HCT116 (cell line): ENCODE data around the gene ALDH1A2. TPM values are rescaled to one million over a fixed set of nuclear protein-coding genes. Genes with fewer than 3 reads are reported as not detected.

Source experiments
- ATAC-seq: fragments of 200-7000 bp; cut with Tn5 transposase; 2 replicates; pipeline ENCODE4 v1.9.1; 2020; ENCODE audit warnings: mild to moderate bottlenecking, moderate library complexity
- BruUV-seq: library from RNA; stranded (reverse); fragments of 400-500 nt; replicated peaks from 2 replicates; lab custom pipeline; 2021; lab: Mats Ljungman, UMichigan
- CTCF ChIA-PET: fragments of 300-600 bp; sonication (Branson Sonifier 250); formaldehyde crosslinking; loops from one replicate; lab custom pipeline; 2021; ENCODE audit warnings: antibody characterized with exemption; lab: Charles Lee
- POLR2A ChIA-PET: fragments of 300-600, 350-600 bp; sonication (Branson Sonifier 250); formaldehyde crosslinking; loops from one replicate; lab custom pipeline; 2021; ENCODE audit warnings: antibody characterized with exemption; lab: Charles Lee
- RAD21 ChIA-PET, 2 experiments: fragments of 300-600 bp; sonication (Branson Sonifier 250); formaldehyde crosslinking; loops; one replicate each; lab custom pipeline; 2023; ENCODE audit warnings: low total read pairs in 2 of 2; ENCODE audit not compliant: uncharacterized antibody in 2 of 2, unreplicated experiment in 2 of 2, low non-redundant PET in 1 of 2; lab: Charles Lee
- DNase-seq: peaks from one replicate; pipeline ENCODE4 v3.0.0-alpha.2; 2010; ENCODE audit warnings: low read depth, low spot score
- H2AFZ ChIP-seq: fragments of 200-600 bp; shearing (Covaris generic), sonication (generic); 2 replicates; pipeline ENCODE4 v1.6.1; 2017; ENCODE audit warnings: low read depth, mixed run types, mixed read lengths, antibody characterized with exemption, low read length; ENCODE audit not compliant: poor library complexity, severe bottlenecking
- H3K27ac ChIP-seq: 2 replicates; pipeline ENCODE4 v1.5.1; 2012; ENCODE audit warnings: low read depth, low read length
- H3K27me3 ChIP-seq: fragments of 200-600 bp; sonication (generic); 2 replicates; pipeline ENCODE4 v1.6.1; 2016; ENCODE audit warnings: mixed run types, low read length, mixed read lengths; ENCODE audit not compliant: insufficient read depth
- H3K36me3 ChIP-seq, 2 experiments: fragments of 200-500 bp in 1 of 2; fragments of 200-600 bp in 1 of 2; sonication (Bioruptor generic) in 1 of 2; sonication (generic) in 1 of 2; 2 replicates each; pipeline versions ENCODE4 v1.5.1 to v1.6.1; 2014 to 2016; ENCODE audit warnings: low read length in 2 of 2, inconsistent platforms in 1 of 2, mixed read lengths in 1 of 2, mixed run types in 1 of 2; ENCODE audit not compliant: insufficient read depth in 2 of 2, control insufficient read depth in 1 of 2
- H3K4me1 ChIP-seq, 2 experiments: fragments of 200-600 bp in 1 of 2; sonication (generic) in 1 of 2; 2 replicates each; pipeline versions ENCODE4 v1.5.1 to v1.6.1; 2012 to 2017; ENCODE audit warnings: low read length in 2 of 2, inconsistent platforms in 1 of 2, mild to moderate bottlenecking in 1 of 2, mixed read lengths in 1 of 2, mixed run types in 1 of 2, moderate library complexity in 1 of 2; ENCODE audit not compliant: insufficient read depth in 2 of 2, control insufficient read depth in 1 of 2
- H3K4me2 ChIP-seq: fragments of 200-600 bp; sonication (generic); 2 replicates; pipeline ENCODE4 v1.6.1; 2017; ENCODE audit warnings: mixed run types, low read length, mixed read lengths
- H3K4me3 ChIP-seq, 2 experiments: fragments of 200-600 bp in 1 of 2; sonication (generic) in 1 of 2; replicated peaks in 1 of 2; 2 replicates each; pipeline ENCODE4 v1.5.1; 2011 to 2016; ENCODE audit warnings: low read length in 2 of 2, control low read depth in 1 of 2, low read depth in 1 of 2, mild to moderate bottlenecking in 1 of 2, mixed read lengths in 1 of 2, mixed run types in 1 of 2
- H3K79me2 ChIP-seq: fragments of 200-600 bp; sonication (generic); 2 replicates; pipeline ENCODE4 v1.6.1; 2017; ENCODE audit warnings: mild to moderate bottlenecking, mixed run types, low read length, moderate library complexity, mixed read lengths; ENCODE audit not compliant: insufficient read depth
- H3K9ac ChIP-seq: fragments of 200-600 bp; sonication (generic); 2 replicates; pipeline ENCODE4 v1.6.1; 2016; ENCODE audit warnings: low read length, mixed read lengths
- H3K9me2 ChIP-seq: fragments of 200-600 bp; sonication (generic), shearing (Covaris generic); 2 replicates; pipeline ENCODE4 v1.6.1; 2017; ENCODE audit warnings: mixed run types, mild to moderate bottlenecking, moderate library complexity; ENCODE audit not compliant: insufficient read depth
- H3K9me3 ChIP-seq, 2 experiments: fragments of 200-500 bp in 1 of 2; fragments of 200-600 bp in 1 of 2; sonication (Bioruptor generic) in 1 of 2; sonication (generic) in 1 of 2; 2 replicates each; pipeline ENCODE4 v1.6.1; 2014 to 2017; ENCODE audit warnings: low read length in 2 of 2, mixed read lengths in 2 of 2, inconsistent platforms in 1 of 2, low read depth in 1 of 2, mild to moderate bottlenecking in 1 of 2, mixed run types in 1 of 2, moderate library complexity in 1 of 2; ENCODE audit not compliant: control insufficient read depth in 1 of 2, insufficient read depth in 1 of 2
- H4K20me1 ChIP-seq: fragments of 200-600 bp; sonication (generic), shearing (Covaris generic); 2 replicates; pipeline ENCODE4 v1.6.1; 2017; ENCODE audit warnings: mixed run types, mild to moderate bottlenecking, moderate library complexity; ENCODE audit not compliant: insufficient read depth
- CEBPB ChIP-seq: IDR thresholded peaks from 2 replicates; pipeline ENCODE4 v1.6.1; 2012; ENCODE audit warnings: low read depth
- EGR1 ChIP-seq: IDR thresholded peaks from 2 replicates; pipeline ENCODE4 v1.6.1; 2012; ENCODE audit warnings: low read depth
- ELF1 ChIP-seq: IDR thresholded peaks from 2 replicates; pipeline ENCODE4 v1.6.1; 2012; ENCODE audit warnings: low read depth, borderline replicate concordance
- EZH2 ChIP-seq: fragments of 200-600 bp; sonication (generic); IDR thresholded peaks from 2 replicates; pipeline ENCODE4 v1.6.1; 2017; ENCODE audit warnings: antibody characterized with exemption, mixed run types
- FOSL1 ChIP-seq: IDR thresholded peaks from 2 replicates; pipeline ENCODE4 v1.6.1; 2012; ENCODE audit warnings: low read depth
- POLR2A ChIP-seq: IDR thresholded peaks from 2 replicates; pipeline ENCODE4 v1.7.0; 2011; ENCODE audit warnings: borderline replicate concordance; ENCODE audit not compliant: insufficient read depth, insufficient read length; ENCODE audit errors: extremely low read depth
- POLR2AphosphoS5 ChIP-seq: IDR thresholded peaks from 2 replicates; pipeline ENCODE4 v1.6.1; 2011; ENCODE audit warnings: mild to moderate bottlenecking, low read depth, low read length, moderate library complexity
- SIN3A ChIP-seq: IDR thresholded peaks from 2 replicates; pipeline ENCODE4 v1.6.1; 2012; ENCODE audit warnings: low read depth
- SP1 ChIP-seq: IDR thresholded peaks from 2 replicates; pipeline ENCODE4 v1.6.1; 2012; ENCODE audit warnings: low read depth
- SRF ChIP-seq: IDR thresholded peaks from 2 replicates; pipeline ENCODE4 v1.6.1; 2012; ENCODE audit warnings: low read depth
- TCF7L2 ChIP-seq: IDR thresholded peaks from 2 replicates; pipeline ENCODE4 v1.7.0; 2011; ENCODE audit warnings: borderline replicate concordance, inconsistent platforms; ENCODE audit not compliant: insufficient read depth, insufficient read length; ENCODE audit errors: extremely low read depth
- ZNF274 ChIP-seq: fragments of 200-500 bp; sonication (Bioruptor generic); IDR thresholded peaks from 2 replicates; pipeline ENCODE4 v1.6.1; 2014; ENCODE audit warnings: mild to moderate bottlenecking, low read depth, low read length, inconsistent platforms
- intact Hi-C: fragments of 100-400 bp; cut with micrococcal nuclease; formaldehyde crosslinking; loops from 2 replicates; pipeline ENCODE4 v1.10.0; 2022
- total RNA-seq: library from RNA; stranded (reverse); gene quantifications from one replicate; pipeline ENCODE4 v1.2.1, GENCODE V29; 2021; ENCODE audit not compliant: unreplicated experiment
- TF ChIP-seq, protein P1 (sequence below): IDR thresholded peaks from 2 replicates; pipeline ENCODE4 v1.6.1; 2011; ENCODE audit warnings: mild to moderate bottlenecking, low read length, moderate library complexity; ENCODE audit not compliant: insufficient replicate concordance; ENCODE audit errors: extremely low read depth
- TF ChIP-seq, protein P2 (sequence below): IDR thresholded peaks from 2 replicates; pipeline ENCODE4 v1.6.1; 2012

ALDH1A2 gene
- total RNA-seq, 1 experiment from 2014 or later, result 1.7 TPM

- ATAC-seq (no peak), DNase-seq (no peak)
- Histone ChIP-seq H3K9me2 (no peaks in the 10 kb centered on the region), H3K9me3 (no peaks in the 10 kb centered on the region), H3K4me2 (no peak overlapping the region), H3K4me3 (no peak overlapping the region), H3K36me3 (no peaks in the 10 kb centered on the region), H3K79me2 (no peaks in the 10 kb centered on the region), H4K20me1 (no peaks in the 10 kb centered on the region), H3K9ac (no peak overlapping the region)
- RAD21 ChIA-PET, result no interaction called here
- POLR2A ChIA-PET, result no interaction called here
- intact Hi-C loops, result no loop called here
- CTCF ChIA-PET, result no interaction called here
- no TSS peak for BruUV-seq
- no peak for TF ChIP-seq SRF
- no peak for TF ChIP-seq ELF1
- no peak for TF ChIP-seq EGR1
- TF ChIP-seq TCF7L2, result no peak
- TF ChIP-seq POLR2A, result no peak
- no peak for TF ChIP-seq FOSL1
- TF ChIP-seq, protein P1, sequence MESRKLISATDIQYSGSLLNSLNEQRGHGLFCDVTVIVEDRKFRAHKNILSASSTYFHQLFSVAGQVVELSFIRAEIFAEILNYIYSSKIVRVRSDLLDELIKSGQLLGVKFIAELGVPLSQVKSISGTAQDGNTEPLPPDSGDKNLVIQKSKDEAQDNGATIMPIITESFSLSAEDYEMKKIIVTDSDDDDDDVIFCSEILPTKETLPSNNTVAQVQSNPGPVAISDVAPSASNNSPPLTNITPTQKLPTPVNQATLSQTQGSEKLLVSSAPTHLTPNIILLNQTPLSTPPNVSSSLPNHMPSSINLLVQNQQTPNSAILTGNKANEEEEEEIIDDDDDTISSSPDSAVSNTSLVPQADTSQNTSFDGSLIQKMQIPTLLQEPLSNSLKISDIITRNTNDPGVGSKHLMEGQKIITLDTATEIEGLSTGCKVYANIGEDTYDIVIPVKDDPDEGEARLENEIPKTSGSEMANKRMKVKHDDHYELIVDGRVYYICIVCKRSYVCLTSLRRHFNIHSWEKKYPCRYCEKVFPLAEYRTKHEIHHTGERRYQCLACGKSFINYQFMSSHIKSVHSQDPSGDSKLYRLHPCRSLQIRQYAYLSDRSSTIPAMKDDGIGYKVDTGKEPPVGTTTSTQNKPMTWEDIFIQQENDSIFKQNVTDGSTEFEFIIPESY, result no peak
- no peak for TF ChIP-seq ZNF274
- no peak for TF ChIP-seq CEBPB
- TF ChIP-seq SP1, result no peak
- TF ChIP-seq, all 23 proteins: peak for 0
- no peak overlapping the region for H3K27ac ChIP-seq
- no peaks in the 10 kb centered on the region for H3K4me1 ChIP-seq
- H2AFZ ChIP-seq, result no peak overlapping the region
- H3K27me3 ChIP-seq, result no peaks in the 10 kb centered on the region
Observed at GRCh38 chr15:57941816-57942215, 123.7 kb downstream of the ALDH1A2 start.

GRCh38 chr15:57932348-57932747, 133.2 kb downstream of the ALDH1A2 start:
- no peak overlapping the region for H3K27ac ChIP-seq
- no peaks in the 10 kb centered on the region for H4K20me1 ChIP-seq
- H3K4me2 ChIP-seq, result no peak overlapping the region
- no peaks in the 10 kb centered on the region for H3K9me2 ChIP-seq
- H3K4me3 ChIP-seq, result no peak overlapping the region
- H3K36me3 ChIP-seq, result no peaks in the 10 kb centered on the region
- BruUV-seq, result no TSS peak
- CTCF ChIA-PET, result interaction anchor here (0.6 kb wide), 1 partner anchor 62 kb away, joined by 3 read pairs; no protein-coding TSS in a partner anchor
- RAD21 ChIA-PET, result no interaction called here
- no peak overlapping the region for H2AFZ ChIP-seq
- ATAC-seq (no peak), DNase-seq (no peak)
- H3K9me3 ChIP-seq, result no peaks in the 10 kb centered on the region
- POLR2A ChIA-PET, result no interaction called here
- H3K9ac ChIP-seq, result no peak overlapping the region
- H3K27me3 ChIP-seq, result no peaks in the 10 kb centered on the region
- H3K4me1 ChIP-seq, result no peaks in the 10 kb centered on the region
- intact Hi-C loops, result no loop called here
- no peaks in the 10 kb centered on the region for H3K79me2 ChIP-seq
- TF ChIP-seq EZH2 (no peak), SIN3A (no peak), EGR1 (no peak), POLR2AphosphoS5 (no peak), SP1 (no peak)
- TF ChIP-seq, protein P1, result no peak
- TF ChIP-seq, protein P2, sequence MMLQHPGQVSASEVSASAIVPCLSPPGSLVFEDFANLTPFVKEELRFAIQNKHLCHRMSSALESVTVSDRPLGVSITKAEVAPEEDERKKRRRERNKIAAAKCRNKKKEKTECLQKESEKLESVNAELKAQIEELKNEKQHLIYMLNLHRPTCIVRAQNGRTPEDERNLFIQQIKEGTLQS, result no peak
